Lower lobe of right lung (tissue), 2 donors: ENCODE data around the gene PKHD1. TPM values are rescaled to one million over a fixed set of nuclear protein-coding genes. Genes with fewer than 3 reads are reported as not detected.

Experiments
- ATAC-seq, 2 donors: fragments of 200-7000 bp; cut with Tn5 transposase; one replicate each; pipeline ENCODE4 v1.9.1; 2020 to 2022; ENCODE audit warnings: mild to moderate bottlenecking in 2 of 2, moderate library complexity in 2 of 2
- DNase-seq: peaks from one replicate; pipeline ENCODE4 v3.0.0-alpha.2; 2020
- H3K27ac ChIP-seq: fragments of 200-600 bp; one replicate; pipeline ENCODE4 v1.8.0; 2022
- H3K27me3 ChIP-seq: fragments of 200-600 bp; one replicate; pipeline ENCODE4 v1.8.0; 2022; ENCODE audit warnings: low read depth
- H3K36me3 ChIP-seq: fragments of 200-600 bp; one replicate; pipeline ENCODE4 v1.8.0; 2022; ENCODE audit warnings: mild to moderate bottlenecking
- H3K4me1 ChIP-seq: fragments of 200-600 bp; one replicate; pipeline ENCODE4 v1.8.0; 2022
- H3K4me3 ChIP-seq: fragments of 200-600 bp; one replicate; pipeline ENCODE4 v1.8.0; 2022; ENCODE audit warnings: mild to moderate bottlenecking
- H3K9me3 ChIP-seq: fragments of 200-600 bp; one replicate; pipeline ENCODE4 v1.8.0; 2022
- CTCF ChIP-seq: fragments of 200-600 bp; IDR thresholded peaks from one replicate; pipeline ENCODE4 v1.8.0; 2022; ENCODE audit warnings: antibody characterized with exemption, mild to moderate bottlenecking
- intact Hi-C: fragments of 100-400 bp; cut with DNase I; formaldehyde crosslinking; loops from one replicate; pipeline ENCODE4 v1.11.0; 2022
- total RNA-seq: library from RNA; stranded (reverse); fragmentation: NEBNext Ultra II Directional; extraction: Animal tissue kit (Norgen Biotek cat#: 25700); gene quantifications from one replicate; pipeline ENCODE4 v1.2.1, GENCODE V29; 2021
- donor health status: DM: no; HTN: yes; CAD: no; lungs with severe emphysema.

Gene PKHD1
- total RNA-seq, 1 donor from 2014 or later, result 0.09 TPM

- DNase-seq (no peak), ATAC-seq (no peak)
- Histone ChIP-seq H3K27ac (no peak overlapping the region), H3K9me3 (no peaks in the 10 kb centered on the region), H3K36me3 (no peaks in the 10 kb centered on the region), H3K27me3 (no peaks in the 10 kb centered on the region), H3K4me3 (no peak overlapping the region), H3K4me1 (no peaks in the 10 kb centered on the region)
- intact Hi-C loops, result no loop called here
- TF ChIP-seq CTCF, result no peak
Measured at GRCh38 chr6:51585264-51585663, 502.1 kb downstream of the PKHD1 start.

GRCh38 chr6:51584163-51584562, 503.2 kb downstream of the PKHD1 start:
- Histone ChIP-seq H3K4me1 (no peaks in the 10 kb centered on the region), H3K4me3 (no peak overlapping the region), H3K36me3 (no peaks in the 10 kb centered on the region), H3K9me3 (no peaks in the 10 kb centered on the region), H3K27me3 (no peaks in the 10 kb centered on the region), H3K27ac (no peak overlapping the region)
- TF ChIP-seq CTCF, result no peak
- ATAC-seq (no peak), DNase-seq (no peak)
- intact Hi-C loops, result no loop called here

GRCh38 chr6:51578994-51579393, 508.4 kb downstream of the PKHD1 start:
- H3K36me3 ChIP-seq, result no peaks in the 10 kb centered on the region
- H3K4me3 ChIP-seq, result no peak overlapping the region
- H3K27me3 ChIP-seq, result no peaks in the 10 kb centered on the region
- intact Hi-C loops, result no loop called here
- H3K4me1 ChIP-seq, result no peaks in the 10 kb centered on the region
- no peak for DNase-seq
- no peak for TF ChIP-seq CTCF
- ATAC-seq, result no peak
- no peak overlapping the region for H3K27ac ChIP-seq
- no peaks in the 10 kb centered on the region for H3K9me3 ChIP-seq

GRCh38 chr6:51578362-51578761, 509.1 kb downstream of the PKHD1 start:
- H3K4me3 ChIP-seq, result no peak overlapping the region
- no peaks in the 10 kb centered on the region for H3K9me3 ChIP-seq
- intact Hi-C loops, result no loop called here
- no peaks in the 10 kb centered on the region for H3K36me3 ChIP-seq
- DNase-seq, result no peak
- H3K27ac ChIP-seq, result no peak overlapping the region
- ATAC-seq, result no peak
- H3K27me3 ChIP-seq, result no peaks in the 10 kb centered on the region
- TF ChIP-seq CTCF, result no peak
- no peaks in the 10 kb centered on the region for H3K4me1 ChIP-seq

- intact Hi-C loops, result no loop called here
- Histone ChIP-seq H3K36me3 (no peaks in the 10 kb centered on the region), H3K9me3 (no peaks in the 10 kb centered on the region), H3K4me1 (no peaks in the 10 kb centered on the region), H3K27ac (no peak overlapping the region), H3K27me3 (no peaks in the 10 kb centered on the region), H3K4me3 (no peak overlapping the region)
- DNase-seq (no peak), ATAC-seq (no peak)
- no peak for TF ChIP-seq CTCF
Measured at GRCh38 chr6:51574040-51574439, 513.4 kb downstream of the PKHD1 start.

GRCh38 chr6:51571168-51571567, 516.2 kb downstream of the PKHD1 start:
- DNase-seq (no peak), ATAC-seq (no peak)
- H3K9me3 ChIP-seq, result no peaks in the 10 kb centered on the region
- H3K4me1 ChIP-seq, result no peaks in the 10 kb centered on the region
- TF ChIP-seq CTCF, result no peak
- intact Hi-C loops, result no loop called here
- H3K27me3 ChIP-seq, result no peaks in the 10 kb centered on the region
- H3K4me3 ChIP-seq, result no peak overlapping the region
- no peaks in the 10 kb centered on the region for H3K36me3 ChIP-seq
- no peak overlapping the region for H3K27ac ChIP-seq
